D721Med (cell line): ENCODE data around the gene RPL22L1.
"Not testable (repeated sequence)": the region's sequence is repeated elsewhere in the genome, so short reads cannot be mapped to it uniquely, and the experiment has no call there.

Experiments
- DNase-seq: peaks from one replicate; pipeline ENCODE4 v3.0.0; 2011; ENCODE audit warnings: low spot score; ENCODE audit not compliant: insufficient read length
- FAIRE-seq: peaks from 2 replicates; lab custom pipeline; 2011; peaks lifted over from hg19 to GRCh38; lab: Jason Lieb, UNC
- TF ChIP-seq, protein P1 (sequence below): IDR thresholded peaks from 2 replicates; pipeline ENCODE4 v1.5.1; 2012; ENCODE audit warnings: mild to moderate bottlenecking, control low read depth; ENCODE audit not compliant: insufficient read depth; ENCODE audit errors: missing control alignments

RPL22L1 gene

DNA sequence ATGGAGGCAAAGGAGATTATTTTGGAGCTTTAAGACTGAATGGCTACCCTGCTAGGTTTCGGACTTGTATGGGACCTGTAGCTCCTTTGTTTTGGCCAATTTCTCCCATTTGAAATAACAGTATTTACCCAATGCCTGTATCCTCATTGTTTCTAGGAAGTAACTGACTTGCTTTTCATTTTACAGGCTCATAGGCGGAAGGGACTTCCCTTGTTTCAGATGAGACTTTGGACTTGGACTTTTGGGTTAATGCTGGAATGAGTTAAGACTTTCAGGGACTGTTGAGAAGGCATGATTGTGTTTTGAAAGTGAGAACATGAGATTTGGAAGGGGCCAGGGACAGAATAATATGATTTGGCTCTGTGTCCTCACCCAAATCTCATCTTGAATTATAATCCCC, 28.0 kb upstream of the RPL22L1 start:
- DNase-seq (no peak), FAIRE-seq (no peak)
- TF ChIP-seq, protein P1, sequence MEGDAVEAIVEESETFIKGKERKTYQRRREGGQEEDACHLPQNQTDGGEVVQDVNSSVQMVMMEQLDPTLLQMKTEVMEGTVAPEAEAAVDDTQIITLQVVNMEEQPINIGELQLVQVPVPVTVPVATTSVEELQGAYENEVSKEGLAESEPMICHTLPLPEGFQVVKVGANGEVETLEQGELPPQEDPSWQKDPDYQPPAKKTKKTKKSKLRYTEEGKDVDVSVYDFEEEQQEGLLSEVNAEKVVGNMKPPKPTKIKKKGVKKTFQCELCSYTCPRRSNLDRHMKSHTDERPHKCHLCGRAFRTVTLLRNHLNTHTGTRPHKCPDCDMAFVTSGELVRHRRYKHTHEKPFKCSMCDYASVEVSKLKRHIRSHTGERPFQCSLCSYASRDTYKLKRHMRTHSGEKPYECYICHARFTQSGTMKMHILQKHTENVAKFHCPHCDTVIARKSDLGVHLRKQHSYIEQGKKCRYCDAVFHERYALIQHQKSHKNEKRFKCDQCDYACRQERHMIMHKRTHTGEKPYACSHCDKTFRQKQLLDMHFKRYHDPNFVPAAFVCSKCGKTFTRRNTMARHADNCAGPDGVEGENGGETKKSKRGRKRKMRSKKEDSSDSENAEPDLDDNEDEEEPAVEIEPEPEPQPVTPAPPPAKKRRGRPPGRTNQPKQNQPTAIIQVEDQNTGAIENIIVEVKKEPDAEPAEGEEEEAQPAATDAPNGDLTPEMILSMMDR, result no peak

- not testable (repeated sequence) for FAIRE-seq, DNase-seq
Observed at GRCh38 chr3:170897199-170897598, 27.2 kb upstream of the RPL22L1 start.

DNA sequence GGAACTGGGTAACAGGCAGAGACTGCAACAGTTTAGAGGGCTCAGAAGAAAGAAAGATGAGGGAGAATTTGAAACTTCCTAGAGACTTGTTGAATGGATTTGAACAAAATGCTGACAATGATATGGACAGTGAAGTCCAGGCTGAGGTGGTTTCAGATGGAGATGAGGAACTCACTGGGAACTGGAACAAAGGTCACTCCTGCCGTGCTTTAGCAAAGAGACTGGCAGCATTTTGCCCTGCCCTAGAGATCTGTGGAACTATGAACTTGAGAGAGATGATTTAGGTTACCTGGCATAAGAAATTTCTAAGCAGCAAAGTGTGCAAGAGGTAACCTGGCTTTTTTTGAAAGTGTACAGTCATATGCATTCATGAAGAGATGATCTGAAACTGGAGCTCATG, 26.8 kb upstream of the RPL22L1 start:
- no peak for FAIRE-seq
- TF ChIP-seq, protein P1, result no peak
- no peak for DNase-seq

DNA sequence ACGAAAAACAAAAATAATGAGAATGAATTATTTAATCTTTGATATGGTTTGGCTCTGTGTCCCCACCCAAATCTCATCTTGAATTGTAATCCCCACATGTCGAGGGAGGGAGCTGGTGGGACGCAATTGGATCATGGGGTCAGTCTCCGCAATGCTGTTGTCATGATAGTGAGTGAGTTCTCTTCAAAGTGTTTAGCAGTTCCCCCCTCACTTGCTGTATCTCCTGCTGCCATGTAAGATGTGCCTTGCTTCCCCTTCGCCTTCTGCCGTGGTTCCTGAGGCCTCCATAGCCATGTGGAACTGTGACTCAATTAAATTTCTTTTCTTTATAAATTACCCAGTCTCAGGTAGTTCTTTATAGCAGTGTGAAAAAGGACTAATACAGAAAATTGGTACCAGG, 26.3 kb upstream of the RPL22L1 start:
- FAIRE-seq, DNase-seq: not testable (repeated sequence)

DNA sequence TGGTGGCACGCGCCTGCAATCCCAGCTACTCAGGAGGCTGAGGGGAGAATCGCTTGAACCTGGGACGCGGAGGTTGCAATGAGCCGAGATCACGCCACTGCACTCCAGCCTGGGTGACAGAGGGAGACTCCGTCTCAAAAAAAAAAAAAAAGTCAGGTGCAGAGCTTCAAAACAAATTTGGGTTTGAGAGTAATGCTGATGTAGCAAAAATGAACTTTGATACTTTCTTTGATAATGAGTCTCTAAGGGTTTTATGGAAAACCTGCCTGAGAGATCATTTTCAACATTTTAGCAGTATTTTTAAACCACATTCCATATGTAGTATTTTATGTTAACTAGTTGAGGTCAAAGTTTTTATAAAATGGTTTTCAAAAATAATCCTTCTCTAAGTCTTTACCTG, 23.9 kb upstream of the RPL22L1 start:
- DNase-seq (no peak), FAIRE-seq (no peak)
- TF ChIP-seq, protein P1, result no peak

DNA sequence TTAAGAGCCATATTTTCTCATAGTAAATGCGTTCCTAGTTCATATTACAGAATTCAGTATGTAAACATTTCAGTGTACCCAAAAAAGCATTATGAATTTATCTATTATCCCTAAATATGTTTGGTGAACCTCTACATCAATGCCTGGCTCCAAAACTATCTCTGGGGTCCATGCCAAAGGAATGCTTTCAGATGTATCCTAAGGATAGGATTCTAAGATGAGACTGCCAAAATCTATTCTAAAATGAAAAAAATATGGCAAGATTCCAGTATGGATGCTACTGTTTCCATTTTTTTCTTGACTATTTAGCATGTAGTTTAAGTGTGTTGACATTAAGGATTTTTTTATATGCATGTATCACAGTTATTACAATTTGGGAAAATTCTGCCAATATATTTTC, 19.6 kb upstream of the RPL22L1 start:
- DNase-seq, result no peak

DNA sequence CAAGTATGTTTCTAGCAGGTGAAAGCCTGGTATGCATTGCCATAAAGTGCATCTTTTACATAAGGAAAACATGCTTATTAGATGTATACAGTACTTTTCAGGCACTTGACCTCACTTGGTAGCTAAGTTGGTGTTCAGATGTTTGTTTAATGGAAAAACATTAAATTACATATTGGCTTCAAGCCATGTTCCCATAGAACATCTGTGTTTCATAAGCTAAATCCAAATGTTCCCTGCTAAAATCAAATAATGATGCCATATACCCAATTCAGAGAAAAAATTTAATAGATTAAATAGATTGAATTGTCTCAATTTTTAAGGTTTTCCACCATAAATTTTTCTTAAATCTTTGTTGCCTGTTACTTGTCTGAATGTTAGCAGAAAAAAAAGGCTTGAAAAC, 19.1 kb upstream of the RPL22L1 start:
- TF ChIP-seq, protein P1, result no peak
- no peak for FAIRE-seq
- DNase-seq, result no peak

More for the DNA sequence above, 19.6 kb upstream of the RPL22L1 start:
- TF ChIP-seq, protein P1, result no peak
- FAIRE-seq, result no peak

DNA sequence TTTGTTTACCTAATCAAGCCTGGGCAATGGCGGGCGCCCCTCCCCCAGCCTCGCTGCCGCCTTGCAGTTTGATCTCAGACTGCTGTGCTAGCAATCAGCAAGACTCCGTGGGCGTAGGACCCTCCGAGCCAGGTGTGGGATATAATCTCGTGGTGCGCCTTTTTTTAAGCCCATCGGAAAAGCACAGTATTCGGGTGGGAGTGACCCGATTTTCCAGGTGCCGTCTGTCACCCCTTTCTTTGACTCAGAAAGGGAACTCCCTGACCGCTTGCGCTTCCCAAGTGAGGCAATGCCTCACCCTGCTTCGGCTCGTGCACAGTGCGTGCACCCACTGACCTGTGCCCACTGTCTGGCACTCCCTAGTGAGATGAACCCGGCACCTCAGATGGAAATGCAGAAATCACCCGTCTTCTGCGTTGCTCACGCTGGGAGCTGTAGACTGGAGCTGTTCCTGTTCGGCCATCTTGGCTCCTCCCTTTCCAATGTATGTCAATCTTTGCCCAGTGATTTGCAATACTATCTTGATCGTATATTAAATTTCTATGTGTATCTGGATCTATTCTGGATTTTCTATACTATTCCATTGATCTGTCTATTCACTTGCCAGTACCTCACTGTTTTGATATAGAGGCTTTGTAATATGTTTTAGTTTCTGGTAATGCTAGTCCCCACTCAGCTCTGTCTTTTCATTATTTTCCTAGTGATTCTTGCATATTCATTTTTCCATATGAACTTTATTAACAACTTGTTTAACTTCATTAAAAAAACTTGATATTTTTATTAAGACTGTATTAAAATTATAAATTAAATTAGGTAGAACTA, 14.3 kb upstream of the RPL22L1 start:
- not testable (repeated sequence) for DNase-seq, FAIRE-seq

GRCh38 chr3:170878688-170879087, 8.7 kb upstream of the RPL22L1 start:
- FAIRE-seq, DNase-seq: not testable (repeated sequence)

GRCh38 chr3:170877311-170877710, 7.3 kb upstream of the RPL22L1 start:
- FAIRE-seq, result not testable (repeated sequence)

More at GRCh38 chr3:170877311-170877710, 7.3 kb upstream of the RPL22L1 start:
- not testable (repeated sequence) for DNase-seq
